Vagina (tissue), 2 donors: Measurements from ENCODE around the gene RAPSN. TPM values are rescaled to one million over a fixed set of nuclear protein-coding genes. Genes with fewer than 3 reads are reported as not detected.

ENCODE experiments used
- DNase-seq, 2 donors: peaks; one replicate each; pipeline ENCODE4 v3.0.0-alpha.2; 2017; ENCODE audit errors: extremely low spot score in 2 of 2
- H3K27ac ChIP-seq: fragments of 200-600 bp; sonication (generic); one replicate; pipeline ENCODE4 v1.5.1; 2019
- H3K27me3 ChIP-seq: fragments of 200-600 bp; sonication (generic); one replicate; pipeline ENCODE4 v1.5.1; 2019
- H3K36me3 ChIP-seq, 2 donors: fragments of 200-600 bp; sonication (generic); one replicate each; pipeline ENCODE4 v1.5.1; 2017 to 2019
- H3K4me1 ChIP-seq: fragments of 200-600 bp; sonication (generic); one replicate; pipeline ENCODE4 v1.5.1; 2019
- H3K4me3 ChIP-seq, 2 donors: fragments of 200-600 bp; sonication (generic); 1 replicate in 1 of 2; 2 replicates in 1 of 2; pipeline ENCODE4 v1.5.1; 2016 to 2019
- H3K9me3 ChIP-seq: fragments of 200-600 bp; sonication (generic); one replicate; pipeline ENCODE4 v1.5.1; 2019
- CTCF ChIP-seq, 3 experiments: fragments of 450-650 bp in 2 of 3; fragments of 200-600 bp in 1 of 3; sonication (generic) in 1 of 3; IDR thresholded peaks; one replicate each; pipeline ENCODE4 v1.5.1; 2017 to 2019; ENCODE audit warnings: antibody characterized with exemption in 3 of 3, mild to moderate bottlenecking in 2 of 3, moderate library complexity in 2 of 3
- POLR2A ChIP-seq, 2 donors: fragments of 450-650 bp; IDR thresholded peaks; one replicate each; pipeline ENCODE4 v1.6.1; 2017; ENCODE audit warnings: antibody characterized with exemption in 2 of 2, mild to moderate bottlenecking in 2 of 2, moderate library complexity in 2 of 2
- POLR2AphosphoS5 ChIP-seq, 2 donors: sonication (generic); formaldehyde crosslinking; IDR thresholded peaks; one replicate each; pipeline ENCODE4 v1.9.0; 2017; ENCODE audit warnings: antibody characterized with exemption in 2 of 2, mild to moderate bottlenecking in 2 of 2, low read depth in 1 of 2; ENCODE audit not compliant: insufficient read depth in 1 of 2
- intact Hi-C: fragments of 100-400 bp; cut with DNase I; formaldehyde crosslinking; loops from one replicate; pipeline ENCODE4 v1.15.1; 2023
- total RNA-seq: library from RNA; depleted of rRNA; stranded (reverse); fragments of >200 nt; gene quantifications from one replicate; pipeline ENCODE4 v1.2.3, GENCODE V29; 2016

The RAPSN gene
- total RNA-seq, 1 donor from 2014 or later = not detected

- no peaks in the 10 kb centered on the region for H3K27me3 ChIP-seq
- no peaks in the 10 kb centered on the region for H3K9me3 ChIP-seq
- H3K36me3 ChIP-seq = peaks cover 0 to 15% of the 10 kb centered on the region in 2 donors
- intact Hi-C loops = no loop called here
- peaks cover 37% of the 10 kb centered on the region for H3K4me1 ChIP-seq
- no peak for DNase-seq
- TF ChIP-seq CTCF (IDR thresholded peaks at IDR 0.05) (no peak), POLR2AphosphoS5 (IDR thresholded peaks at IDR 0.05; ENCODE audit: insufficient read depth in 1 of 2, low read depth in 1 of 2) (no peak), POLR2A (IDR thresholded peaks at IDR 0.05) (no peak)
- peak overlapping the region; percentile 62 to 87 for H3K4me3 ChIP-seq
- peak overlapping the region; percentile 89 for H3K27ac ChIP-seq
Measured at GRCh38 chr11:47406896-47407745, 41.8 kb downstream of the RAPSN start.

- no peak overlapping the region for H3K4me3 ChIP-seq
- no peaks in the 10 kb centered on the region for H3K36me3 ChIP-seq
- H3K4me1 ChIP-seq = peaks cover 33% of the 10 kb centered on the region
- DNase-seq = no peak
- intact Hi-C loops = no loop called here
- H3K27ac ChIP-seq = no peak overlapping the region
- TF ChIP-seq POLR2A (IDR thresholded peaks at IDR 0.05) = no peak
- no peak for TF ChIP-seq POLR2AphosphoS5 (IDR thresholded peaks at IDR 0.05; ENCODE audit: insufficient read depth in 1 of 2, low read depth in 1 of 2)
- no peak for TF ChIP-seq CTCF (IDR thresholded peaks at IDR 0.05)
- H3K27me3 ChIP-seq = no peaks in the 10 kb centered on the region
- H3K9me3 ChIP-seq = no peaks in the 10 kb centered on the region
Measured at GRCh38 chr11:47403571-47403970, 45.4 kb downstream of the RAPSN start.

GRCh38 chr11:47403135-47403534 lies 45.8 kb downstream of the RAPSN start:
- Histone ChIP-seq H3K9me3 (no peaks in the 10 kb centered on the region), H3K4me3 (no peak overlapping the region), H3K4me1 (peaks cover 37% of the 10 kb centered on the region), H3K27me3 (no peaks in the 10 kb centered on the region), H3K27ac (no peak overlapping the region), H3K36me3 (no peaks in the 10 kb centered on the region)
- TF ChIP-seq POLR2A (IDR thresholded peaks at IDR 0.05) (no peak), CTCF (IDR thresholded peaks at IDR 0.05) (no peak), POLR2AphosphoS5 (IDR thresholded peaks at IDR 0.05; ENCODE audit: insufficient read depth in 1 of 2, low read depth in 1 of 2) (no peak)
- no peak for DNase-seq
- intact Hi-C loops = no loop called here

GRCh38 chr11:47400768-47401279 lies 48.1 kb downstream of the RAPSN start:
- no peak for DNase-seq
- peaks cover 28% of the 10 kb centered on the region for H3K4me1 ChIP-seq
- no peak for TF ChIP-seq POLR2A (IDR thresholded peaks at IDR 0.05)
- no peak for TF ChIP-seq POLR2AphosphoS5 (IDR thresholded peaks at IDR 0.05; ENCODE audit: insufficient read depth in 1 of 2, low read depth in 1 of 2)
- TF ChIP-seq CTCF (IDR thresholded peaks at IDR 0.05) = no peak
- H3K27ac ChIP-seq = peak overlapping the region; percentile 87
- no peaks in the 10 kb centered on the region for H3K27me3 ChIP-seq
- H3K36me3 ChIP-seq = no peaks in the 10 kb centered on the region
- intact Hi-C loops = no loop called here
- no peaks in the 10 kb centered on the region for H3K9me3 ChIP-seq
- peak overlapping the region; percentile 54 to 57 for H3K4me3 ChIP-seq
